Hypothalamus (tissue), 51 donors: ENCODE results near the gene NSFL1C.
"Not testable (repeated sequence)": the region's sequence is repeated elsewhere in the genome, so short reads cannot be mapped to it uniquely, and the experiment has no call there.

Source experiments
- DNase-seq, 51 donors: peaks; one replicate each; lab custom pipeline; 2025; lab: John Stamatoyannopoulos, UW

Gene NSFL1C

GRCh38 chr20:1466211-1467081, at the start of gene NSFL1C:
NSFL1C (minus strand) TSS chr20:1466849; CDS start chr20:1466824, 25 bp downstream.
- peak; percentile 46 to 98 (median 89) for DNase-seq

GRCh38 chr20:1513801-1514200, 47.2 kb upstream of the NSFL1C start:
- DNase-seq: no peak

GRCh38 chr20:1509237-1509636, 42.6 kb upstream of the NSFL1C start:
- DNase-seq: peak in 9 of 51 donors; percentile 6 to 37 (median 19)

- no peak for DNase-seq
Measured at GRCh38 chr20:1508574-1508973, 41.9 kb upstream of the NSFL1C start.

- no peak for DNase-seq
Measured at GRCh38 chr20:1507276-1507675, 40.6 kb upstream of the NSFL1C start.

GRCh38 chr20:1505871-1506270, 39.2 kb upstream of the NSFL1C start:
- no peak for DNase-seq

GRCh38 chr20:1505361-1505760, 38.7 kb upstream of the NSFL1C start:
- DNase-seq: no peak

GRCh38 chr20:1503564-1504227, 37.0 kb upstream of the NSFL1C start:
- peak in 34 of 51 donors; percentile 2 to 68 (median 30) for DNase-seq

GRCh38 chr20:1500496-1500895, 33.8 kb upstream of the NSFL1C start:
- DNase-seq: no peak

- no peak for DNase-seq
Measured at GRCh38 chr20:1499528-1500420, 33.1 kb upstream of the NSFL1C start.

- DNase-seq: not testable (repeated sequence)
Measured at GRCh38 chr20:1497371-1497770, 30.7 kb upstream of the NSFL1C start.

- no peak for DNase-seq
Measured at GRCh38 chr20:1496930-1497329, 30.3 kb upstream of the NSFL1C start.

GRCh38 chr20:1494436-1494835, 27.8 kb upstream of the NSFL1C start:
- no peak for DNase-seq

GRCh38 chr20:1493536-1493935, 26.9 kb upstream of the NSFL1C start:
- DNase-seq: no peak

- DNase-seq: no peak
Measured at GRCh38 chr20:1491860-1492642, 25.4 kb upstream of the NSFL1C start.

- DNase-seq: peak in 10 of 51 donors; percentile 3 to 34 (median 12)
Measured at GRCh38 chr20:1491281-1491840, 24.7 kb upstream of the NSFL1C start, which contains the start of gene SIRPB2. SIRPB2 (minus strand) TSS chr20:1491420; CDS start chr20:1491359, 61 bp downstream.

- DNase-seq: no peak
Measured at GRCh38 chr20:1490643-1491195, 24.1 kb upstream of the NSFL1C start.

GRCh38 chr20:1489764-1490436, 23.3 kb upstream of the NSFL1C start:
- DNase-seq: peak in 1 of 51 donors; percentile 5

- no peak for DNase-seq
Measured at GRCh38 chr20:1489325-1489724, 22.7 kb upstream of the NSFL1C start.
